T1000 (cell line): ENCODE measurements around the gene GOLT1B.

Experiments used
- DNase-seq: peaks from one replicate; lab custom pipeline; 2025; ENCODE audit warnings: mixed read lengths; lab: John Stamatoyannopoulos, UW

The GOLT1B gene

GRCh38 chr12:21566223-21566906 lies 64.8 kb downstream of the GOLT1B start:
- DNase-seq = no peak

DNA sequence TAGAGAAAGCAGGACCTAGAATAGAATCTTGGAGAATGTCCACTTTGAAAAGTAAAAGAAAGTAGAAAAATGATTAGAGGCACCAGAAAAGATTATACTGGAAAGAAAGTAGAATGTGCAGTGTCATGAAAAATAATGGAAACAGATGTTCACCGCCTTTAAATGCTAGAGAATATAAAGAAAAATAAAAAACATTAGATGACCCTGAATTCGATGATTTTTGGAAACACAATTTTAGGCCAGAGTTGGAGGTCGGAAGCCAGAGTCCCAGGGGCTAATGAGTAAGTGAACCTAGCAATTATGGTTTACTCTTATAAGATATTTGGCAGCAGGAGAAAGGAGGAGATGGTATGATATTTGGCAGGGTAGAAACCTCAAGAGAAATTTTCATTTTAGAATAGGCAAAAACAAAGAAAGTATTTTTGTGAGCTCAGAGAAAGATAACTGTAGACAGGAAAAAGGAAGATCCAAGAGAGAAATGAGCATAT lies 65.4 kb downstream of the GOLT1B start:
- DNase-seq = no peak
